ENCODE results near the gene ZNF844. TPM values are rescaled to one million over a fixed set of nuclear protein-coding genes. Genes with fewer than 3 reads are reported as not detected.
"Not testable (repeated sequence)": the region's sequence is repeated elsewhere in the genome, so short reads cannot be mapped to it uniquely, and the experiment has no call there.

The ZNF844 gene
- total RNA-seq (2014; rRNA removed; shearing (Covaris generic)) = 2.4 and 4.4 TPM in 2 replicates

GRCh38 chr19:12064590-12065538 is at the start of gene ZNF844:
Gene ZNF844 (plus strand): TSS chr19:12064731. CDS start chr19:12064874, 143 bp downstream.
- peak; percentile 87 for DNase-seq (ENCODE audit: low read depth)

- no peak for DNase-seq (ENCODE audit: low read depth)
Measured at GRCh38 chr19:12015015-12015752, 49.3 kb upstream of the ZNF844 start.

GRCh38 chr19:12015753-12016116 is 48.8 kb upstream of the ZNF844 start:
- DNase-seq (ENCODE audit: low read depth) = no peak

DNA sequence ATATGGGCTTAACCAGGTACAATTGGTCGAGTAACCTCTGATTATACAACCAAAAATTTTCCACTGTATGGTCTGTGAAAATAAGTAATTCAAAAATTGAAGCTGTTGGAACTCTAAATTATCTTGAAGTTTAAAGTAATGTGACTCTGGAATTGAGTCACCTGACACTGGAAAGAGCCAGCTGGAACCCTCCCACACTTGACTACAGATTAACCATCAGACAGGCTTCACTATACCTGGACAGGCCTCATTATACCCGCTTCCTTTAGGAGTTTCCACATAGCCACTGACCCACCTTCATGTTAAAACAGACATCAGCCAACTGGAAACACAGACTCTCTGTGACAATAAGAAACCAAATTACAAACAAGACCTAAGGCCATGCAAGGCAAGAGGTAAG is 30.3 kb upstream of the ZNF844 start:
- DNase-seq (ENCODE audit: low read depth) = no peak

- DNase-seq (ENCODE audit: low read depth) = no peak
Measured at GRCh38 chr19:12034620-12035019, 29.9 kb upstream of the ZNF844 start.

- peak; percentile 91 for DNase-seq (ENCODE audit: low read depth)
Measured at GRCh38 chr19:12035220-12036172, 29.0 kb upstream of the ZNF844 start, which contains the start of gene ZNF433. Gene ZNF433 (minus strand): TSS chr19:12035679. CDS start chr19:12035539, 140 bp downstream.

- no peak for DNase-seq (ENCODE audit: low read depth)
Measured at GRCh38 chr19:12042893-12043292, 21.6 kb upstream of the ZNF844 start.

DNA sequence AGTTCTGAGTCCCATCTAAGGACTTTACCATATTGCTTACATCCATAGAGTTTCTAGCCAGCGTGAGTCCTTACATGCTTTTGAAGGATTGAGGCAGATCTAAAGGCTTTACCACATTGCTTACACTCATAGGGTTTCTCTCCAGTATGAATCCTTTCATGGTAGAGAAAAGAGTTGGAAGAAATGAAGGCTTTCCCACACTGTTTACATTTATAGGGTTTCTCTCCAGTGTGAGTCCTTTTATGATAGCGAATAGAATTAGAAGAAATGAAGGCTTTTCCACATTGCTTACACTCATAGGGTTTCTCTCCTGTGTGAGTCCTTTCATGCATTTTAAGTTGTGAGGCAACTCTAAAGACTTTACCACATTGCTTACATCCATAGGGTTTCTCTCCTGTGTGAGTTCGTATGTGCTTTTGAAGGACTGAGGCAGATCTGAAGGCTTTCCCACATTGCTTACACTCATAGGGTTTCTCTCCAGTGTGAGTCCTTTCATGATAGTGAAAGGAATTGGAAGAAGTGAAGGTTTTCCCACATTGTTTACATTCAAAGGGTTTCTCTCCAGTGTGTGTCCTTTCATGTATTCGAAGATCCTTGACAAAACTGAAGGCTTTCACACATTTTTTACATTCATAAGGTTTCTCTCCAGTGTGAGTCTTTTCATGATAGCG is 20.6 kb upstream of the ZNF844 start:
- DNase-seq (ENCODE audit: low read depth) = no peak

- no peak for DNase-seq (ENCODE audit: low read depth)
Measured at GRCh38 chr19:12047868-12048267, 16.7 kb upstream of the ZNF844 start.

GRCh38 chr19:12052091-12052496 is 12.4 kb upstream of the ZNF844 start:
- peak; percentile 22 for DNase-seq (ENCODE audit: low read depth)

GRCh38 chr19:12052497-12053169 is 11.9 kb upstream of the ZNF844 start, which contains the start of gene ZNF878:
Gene ZNF878 (minus strand): TSS chr19:12052961. CDS start chr19:12052801, 160 bp downstream.
- DNase-seq (ENCODE audit: low read depth) = peak; percentile 94

DNA sequence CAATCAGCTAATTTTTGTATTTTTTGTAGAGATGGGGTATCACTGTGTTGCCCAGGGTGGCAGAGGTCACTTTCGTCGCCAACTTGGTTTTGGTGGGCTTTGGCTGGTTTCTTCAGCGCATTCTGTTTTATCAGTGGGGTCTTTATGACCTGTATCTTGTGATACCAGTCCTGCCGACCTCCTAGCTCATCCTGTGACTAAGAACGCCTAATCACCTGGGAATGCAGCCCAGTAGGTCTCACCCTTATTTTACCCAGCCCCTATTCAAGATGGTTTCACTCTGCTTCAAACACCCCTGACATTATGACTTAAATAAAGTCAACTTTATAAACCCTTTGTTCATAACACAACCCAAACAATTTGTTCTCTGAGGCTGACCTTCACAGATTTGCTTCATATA is 8.7 kb upstream of the ZNF844 start:
- DNase-seq (ENCODE audit: low read depth) = no peak

DNA sequence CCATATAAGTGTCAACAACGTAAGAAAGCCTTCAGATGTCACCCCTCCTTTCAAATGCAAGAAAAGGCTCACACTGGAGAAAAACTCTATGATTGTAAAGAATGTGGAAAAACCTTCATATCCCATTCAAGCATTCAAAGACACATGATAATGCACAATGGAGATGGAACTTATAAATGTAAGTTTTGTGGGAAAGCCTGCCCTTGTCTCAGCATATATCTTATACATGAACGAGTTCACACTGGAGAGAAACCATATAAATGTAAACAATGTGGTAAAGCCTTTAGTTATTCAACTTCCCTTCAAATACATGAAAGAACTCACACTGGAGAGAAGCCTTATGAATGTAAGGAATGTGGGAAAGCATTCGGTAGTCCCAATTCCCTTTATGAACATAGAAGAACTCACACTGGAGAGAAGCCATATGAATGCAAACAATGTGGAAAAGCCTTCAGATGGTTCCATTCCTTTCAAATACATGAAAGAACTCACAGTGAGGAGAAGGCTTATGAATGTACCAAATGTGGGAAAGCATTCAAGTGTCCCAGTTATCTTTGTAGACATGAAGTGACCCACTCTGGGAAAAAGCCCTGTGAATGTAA is 11.1 kb downstream of the ZNF844 start:
- DNase-seq (ENCODE audit: low read depth) = no peak

- not testable (repeated sequence) for DNase-seq (ENCODE audit: low read depth)
Measured at GRCh38 chr19:12076331-12076730, 11.8 kb downstream of the ZNF844 start.

- DNase-seq (ENCODE audit: low read depth) = no peak
Measured at GRCh38 chr19:12077375-12077774, 12.8 kb downstream of the ZNF844 start.

- DNase-seq (ENCODE audit: low read depth) = not testable (repeated sequence)
Measured at GRCh38 chr19:12083336-12083735, 18.8 kb downstream of the ZNF844 start.

GRCh38 chr19:12085074-12085818 is 20.7 kb downstream of the ZNF844 start:
- no peak for DNase-seq (ENCODE audit: low read depth)

DNA sequence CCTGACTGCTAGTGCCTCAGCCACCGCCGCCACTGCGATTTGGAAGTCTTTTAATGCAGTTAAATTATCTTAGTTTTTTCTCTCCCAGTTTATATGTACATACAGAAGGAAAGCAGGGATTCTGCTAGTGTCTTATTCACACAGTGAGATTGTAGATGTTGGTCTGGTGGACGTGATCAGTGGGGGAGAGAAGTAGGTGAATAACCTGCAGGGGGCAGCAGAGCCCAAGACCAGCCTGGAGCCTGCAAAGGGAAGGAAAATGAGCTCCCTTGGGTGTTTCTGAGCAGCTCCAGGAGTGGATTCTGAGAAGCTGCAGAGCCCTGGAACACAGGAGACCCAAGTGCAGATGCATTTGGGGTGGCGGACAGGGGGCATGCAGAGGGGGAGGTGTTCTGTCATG is 26.3 kb downstream of the ZNF844 start:
- DNase-seq (ENCODE audit: low read depth) = peak; percentile 63

Data from Daoy (cell line).